Neuronal stem cell (in vitro differentiated cells): ENCODE measurements around the gene PDZRN4. TPM values are rescaled to one million over a fixed set of nuclear protein-coding genes. Genes with fewer than 3 reads are reported as not detected.

Experiments used
- DNase-seq: peaks from one replicate; pipeline ENCODE4 v3.0.0-alpha.2; 2013; ENCODE audit warnings: low spot score
- H2AFZ ChIP-seq: one replicate; pipeline ENCODE4 v1.6.1; 2013; ENCODE audit warnings: mild to moderate bottlenecking, low read length, inconsistent platforms
- H2AK5ac ChIP-seq: 2 replicates; pipeline ENCODE4 v1.6.1; 2013; ENCODE audit warnings: low read depth, mild to moderate bottlenecking, inconsistent platforms, low read length, moderate library complexity, mixed read lengths
- H2BK120ac ChIP-seq: 2 replicates; pipeline ENCODE4 v1.6.1; 2013; ENCODE audit warnings: low read depth, mild to moderate bottlenecking, inconsistent platforms, low read length, moderate library complexity, mixed read lengths
- H2BK12ac ChIP-seq: one replicate; pipeline ENCODE4 v1.6.1; 2013; ENCODE audit warnings: low read length, inconsistent platforms
- H2BK15ac ChIP-seq: 2 replicates; pipeline ENCODE4 v1.6.1; 2013; ENCODE audit warnings: mild to moderate bottlenecking, low read length, inconsistent platforms, mixed read lengths
- H2BK5ac ChIP-seq: one replicate; pipeline ENCODE4 v1.6.1; 2013; ENCODE audit warnings: inconsistent platforms, mild to moderate bottlenecking, low read length, moderate library complexity
- H3K14ac ChIP-seq: one replicate; pipeline ENCODE4 v1.6.1; 2013; ENCODE audit warnings: low read length, inconsistent platforms
- H3K18ac ChIP-seq: 2 replicates; pipeline ENCODE4 v1.6.1; 2013; ENCODE audit warnings: low read length, inconsistent platforms
- H3K23ac ChIP-seq: 2 replicates; pipeline ENCODE4 v1.6.1; 2013; ENCODE audit warnings: low read depth, mild to moderate bottlenecking, mixed read lengths, low read length, inconsistent platforms; ENCODE audit not compliant: poor library complexity
- H3K27ac ChIP-seq: replicated peaks from 3 replicates; pipeline ENCODE4 v1.5.1; 2013; ENCODE audit warnings: low read length, inconsistent platforms
- H3K27me3 ChIP-seq, 3 experiments: 2 replicates each; pipeline ENCODE4 v1.6.1; 2013; ENCODE audit warnings: low read length in 3 of 3, mild to moderate bottlenecking in 2 of 3, inconsistent platforms in 1 of 3, low read depth in 1 of 3, mixed read lengths in 1 of 3, moderate library complexity in 1 of 3; ENCODE audit not compliant: control insufficient read depth in 3 of 3, insufficient read depth in 3 of 3
- H3K36me3 ChIP-seq, 2 donors: replicated peaks in 1 of 2; 2 replicates each; pipeline ENCODE4 v1.6.1; 2013; ENCODE audit warnings: low read length in 2 of 2; ENCODE audit not compliant: control insufficient read depth in 2 of 2, insufficient read depth in 2 of 2
- H3K4ac ChIP-seq: 2 replicates; pipeline ENCODE4 v1.6.1; 2013; ENCODE audit warnings: inconsistent platforms, mild to moderate bottlenecking, low read length, moderate library complexity
- H3K4me1 ChIP-seq, 2 donors: 1 replicate in 1 of 2; 2 replicates in 1 of 2; pipeline ENCODE4 v1.6.1; 2013; ENCODE audit warnings: low read length in 2 of 2, low read depth in 1 of 2; ENCODE audit not compliant: control insufficient read depth in 2 of 2, insufficient read depth in 1 of 2
- H3K4me2 ChIP-seq: one replicate; pipeline ENCODE4 v1.6.1; 2013; ENCODE audit warnings: mild to moderate bottlenecking, low read length, inconsistent platforms; ENCODE audit not compliant: insufficient read depth, poor library complexity, severe bottlenecking
- H3K4me3 ChIP-seq, 2 donors: 2 replicates each; pipeline ENCODE4 v1.5.1; 2013; ENCODE audit warnings: low read length in 2 of 2, mild to moderate bottlenecking in 2 of 2, inconsistent platforms in 1 of 2, moderate library complexity in 1 of 2
- H3K79me1 ChIP-seq: one replicate; pipeline ENCODE4 v1.6.1; 2013; ENCODE audit warnings: low read depth, mild to moderate bottlenecking, inconsistent platforms, low read length, moderate library complexity
- H3K9ac ChIP-seq: one replicate; pipeline ENCODE4 v1.6.1; 2013; ENCODE audit warnings: mild to moderate bottlenecking, low read depth, low read length, inconsistent platforms; ENCODE audit not compliant: poor library complexity
- H3K9me3 ChIP-seq, 2 donors: replicated peaks in 1 of 2; 2 replicates each; pipeline versions ENCODE3 to v1.6.1; 2013; ENCODE audit warnings: low read length in 2 of 2, mild to moderate bottlenecking in 2 of 2, inconsistent platforms in 1 of 2, low read depth in 1 of 2, mixed read lengths in 1 of 2, moderate library complexity in 1 of 2; ENCODE audit not compliant: control insufficient read depth in 2 of 2, insufficient read depth in 1 of 2
- H4K8ac ChIP-seq: one replicate; pipeline ENCODE4 v1.6.1; 2013; ENCODE audit warnings: low read depth, mild to moderate bottlenecking, inconsistent platforms, low read length, moderate library complexity
- H4K91ac ChIP-seq: one replicate; pipeline ENCODE4 v1.6.1; 2013; ENCODE audit warnings: low read length, low read depth, mild to moderate bottlenecking, inconsistent platforms; ENCODE audit not compliant: poor library complexity
- WGBS, 2 donors: extraction: QIAGEN DNeasy Blood & Tissue Kit; methylation state at CpG; one replicate each; pipeline ENCODE4 v1.1.7; 2013; ENCODE audit warnings: missing lambda C conversion rate in 2 of 2, mixed read lengths in 1 of 2; ENCODE audit not compliant: insufficient read length in 2 of 2, insufficient replicate concordance in 1 of 2; ENCODE audit errors: extremely low coverage in 2 of 2; 5-methylcytosine and 5-hydroxymethylcytosine counted together
- polyA plus RNA-seq, 2 experiments: library from polyadenylated mRNA; stranded (reverse); fragments of 200-250 nt; gene quantifications; one replicate each; pipeline ENCODE4 v1.2.3, GENCODE V29; 2013

Gene PDZRN4
- 0.03 TPM for polyA plus RNA-seq (2013, experiment 1 of 2)
- 0.01 TPM for polyA plus RNA-seq (2013, experiment 2 of 2)

DNA sequence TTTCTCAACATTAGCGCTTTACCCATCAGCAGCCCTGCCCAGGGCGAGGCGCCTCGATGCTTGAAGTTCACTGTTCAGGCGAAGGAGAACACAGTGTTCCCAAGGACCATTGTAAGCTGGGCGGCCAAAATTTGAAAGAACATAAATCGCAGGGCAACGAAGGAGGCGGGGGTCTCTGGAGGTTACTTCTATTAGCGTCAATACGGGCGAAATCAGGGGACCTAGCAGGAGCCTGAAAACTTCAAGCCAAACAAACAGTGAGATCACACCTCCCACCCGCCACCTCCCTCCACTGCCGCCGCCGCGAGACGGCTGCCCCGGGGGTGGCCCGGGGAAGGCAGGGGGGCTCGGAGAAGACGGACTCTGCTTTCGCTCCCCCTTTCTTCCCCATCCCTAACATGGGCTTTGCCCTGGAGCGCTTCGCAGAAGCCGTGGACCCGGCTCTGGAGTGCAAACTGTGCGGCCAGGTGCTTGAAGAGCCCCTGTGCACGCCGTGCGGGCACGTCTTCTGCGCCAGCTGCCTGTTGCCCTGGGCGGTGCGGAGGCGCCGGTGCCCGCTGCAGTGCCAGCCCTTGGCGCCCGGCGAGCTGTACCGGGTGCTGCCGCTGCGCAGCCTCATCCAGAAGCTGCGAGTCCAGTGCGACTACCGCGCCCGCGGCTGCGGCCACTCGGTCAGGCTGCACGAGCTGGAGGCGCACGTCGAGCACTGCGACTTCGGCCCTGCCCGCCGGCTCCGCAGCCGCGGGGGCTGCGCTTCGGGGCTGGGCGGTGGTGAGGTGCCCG lies at the start of gene PDZRN4:
Gene PDZRN4, plus strand, starts transcription at position 263 of the 783 bp plus-strand sequence.
- Histone ChIP-seq H3K4me2 (peak within 1 kb of the TSS; percentile 80), H3K4me1 (peaks cover 0 to 6% of the 10 kb centered on the region in 2 donors), H4K91ac (no peak within 1 kb of the TSS), H3K27me3 (peaks cover 6 to 65% (median 34%) of the 10 kb centered on the region in 3 experiments), H2AK5ac (no peak within 1 kb of the TSS), H2BK120ac (no peak within 1 kb of the TSS), H3K18ac (peak within 1 kb of the TSS; percentile 87), H3K9ac (peak within 1 kb of the TSS; percentile 60), H3K4me3 (peak within 1 kb of the TSS; percentile 20 to 79), H4K8ac (peak within 1 kb of the TSS; percentile 43), H3K23ac (peak within 1 kb of the TSS; percentile 80), H3K14ac (peak within 1 kb of the TSS; percentile 56), H2BK15ac (no peak within 1 kb of the TSS), H2AFZ (peak within 1 kb of the TSS; percentile 89), H2BK12ac (no peak within 1 kb of the TSS), H3K79me1 (no peaks in the 10 kb centered on the region), H3K36me3 (no peaks in the 10 kb centered on the region), H3K9me3 (no peaks in the 10 kb centered on the region), H3K27ac (no peak within 1 kb of the TSS), H2BK5ac (no peak within 1 kb of the TSS), H3K4ac (no peak within 1 kb of the TSS)
- peak; percentile 33 for DNase-seq
- WGBS, 2 donors = no CpG with 5 or more reads among the region's 67 CpGs

DNA sequence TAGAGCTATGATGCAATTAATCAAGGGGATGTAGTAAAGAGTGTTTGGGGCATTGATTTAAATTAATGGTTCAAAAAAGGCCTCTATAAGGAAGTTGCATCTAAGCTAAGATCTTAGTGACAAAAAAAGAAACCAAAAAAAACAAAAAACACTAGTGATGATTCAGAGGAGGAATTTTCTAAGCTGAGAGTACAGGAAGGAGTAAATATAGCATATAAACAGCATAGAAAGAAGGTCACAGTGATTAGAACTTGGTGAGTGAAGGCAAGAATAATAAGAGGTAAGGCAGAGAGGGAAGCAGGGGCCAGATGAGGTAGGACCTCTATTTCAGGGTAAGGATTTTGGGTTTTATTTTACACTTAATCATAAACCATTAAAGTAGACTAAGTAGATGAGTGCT lies 48.0 kb upstream of the PDZRN4 start:
- Histone ChIP-seq H3K36me3 (no peaks in the 10 kb centered on the region), H2AK5ac (no peak overlapping the region), H3K23ac (no peak overlapping the region), H3K4me1 (no peaks in the 10 kb centered on the region), H4K91ac (no peak overlapping the region), H2BK12ac (no peak overlapping the region), H3K14ac (no peak overlapping the region), H3K27ac (no peak overlapping the region), H3K9ac (no peak overlapping the region), H3K79me1 (no peaks in the 10 kb centered on the region), H2BK15ac (no peak overlapping the region), H2AFZ (no peak overlapping the region), H3K4ac (no peak overlapping the region), H3K4me2 (no peak overlapping the region), H4K8ac (no peak overlapping the region), H3K4me3 (no peak overlapping the region), H2BK5ac (no peak overlapping the region), H3K27me3 (no peaks in the 10 kb centered on the region), H2BK120ac (no peak overlapping the region), H3K18ac (no peak overlapping the region), H3K9me3 (no peaks in the 10 kb centered on the region)
- DNase-seq = no peak

- H3K9me3 ChIP-seq = no peaks in the 10 kb centered on the region
- H2AFZ ChIP-seq = no peak overlapping the region
- H3K4me2 ChIP-seq = no peak overlapping the region
- H3K79me1 ChIP-seq = no peaks in the 10 kb centered on the region
- no peak overlapping the region for H4K8ac ChIP-seq
- H2BK120ac ChIP-seq = no peak overlapping the region
- no peak overlapping the region for H3K27ac ChIP-seq
- H3K9ac ChIP-seq = no peak overlapping the region
- no peak overlapping the region for H2BK15ac ChIP-seq
- H3K27me3 ChIP-seq = no peaks in the 10 kb centered on the region
- no peak overlapping the region for H2AK5ac ChIP-seq
- DNase-seq = no peak
- no peak overlapping the region for H3K14ac ChIP-seq
- H2BK12ac ChIP-seq = no peak overlapping the region
- no peaks in the 10 kb centered on the region for H3K4me1 ChIP-seq
- no peak overlapping the region for H4K91ac ChIP-seq
- WGBS, 2 donors = 100% methylated on average over 1 of the region's 2 CpGs; no CpG with 5 or more reads in 1 of the 2 donors
- H2BK5ac ChIP-seq = no peak overlapping the region
- H3K4ac ChIP-seq = no peak overlapping the region
- no peak overlapping the region for H3K4me3 ChIP-seq
- H3K36me3 ChIP-seq = no peaks in the 10 kb centered on the region
- H3K18ac ChIP-seq = no peak overlapping the region
- H3K23ac ChIP-seq = no peak overlapping the region
These were observed 47.0 kb upstream of the PDZRN4 start for GRCh38 chr12:41141104-41141503.

GRCh38 chr12:41142376-41142775 lies 45.7 kb upstream of the PDZRN4 start:
- no peak overlapping the region for H4K91ac ChIP-seq
- no peak overlapping the region for H3K18ac ChIP-seq
- H3K4ac ChIP-seq = no peak overlapping the region
- H2BK5ac ChIP-seq = no peak overlapping the region
- no peak overlapping the region for H2BK15ac ChIP-seq
- H3K27me3 ChIP-seq = no peaks in the 10 kb centered on the region
- H2BK120ac ChIP-seq = no peak overlapping the region
- H3K23ac ChIP-seq = no peak overlapping the region
- no peak overlapping the region for H3K9ac ChIP-seq
- no peak overlapping the region for H3K27ac ChIP-seq
- H3K79me1 ChIP-seq = no peaks in the 10 kb centered on the region
- H3K36me3 ChIP-seq = no peaks in the 10 kb centered on the region
- H2BK12ac ChIP-seq = no peak overlapping the region
- no peaks in the 10 kb centered on the region for H3K4me1 ChIP-seq
- H3K4me3 ChIP-seq = no peak overlapping the region
- no peak for DNase-seq
- no peak overlapping the region for H2AFZ ChIP-seq
- H3K9me3 ChIP-seq = no peaks in the 10 kb centered on the region
- H2AK5ac ChIP-seq = no peak overlapping the region
- WGBS, 2 donors = no CpG with 5 or more reads among the region's 1 CpG
- H3K4me2 ChIP-seq = no peak overlapping the region
- no peak overlapping the region for H4K8ac ChIP-seq
- H3K14ac ChIP-seq = no peak overlapping the region
